Fibroblast of mammary gland (primary cell): Measurements from ENCODE around the gene ZC3H8.
A peak's percentile ranks its signal among the peaks of the same experiment; 100 is the strongest.

Source experiments
- DNase-seq: peaks from one replicate; pipeline ENCODE4 v3.0.0-alpha.2; 2010; ENCODE audit warnings: low read depth
- H3K4me3 ChIP-seq: 2 replicates; pipeline ENCODE4 v1.5.1; 2011; ENCODE audit warnings: low read depth, mild to moderate bottlenecking, low read length, moderate library complexity; ENCODE audit not compliant: control insufficient read depth
- TF ChIP-seq, protein P1 (sequence below): conservative IDR thresholded peaks from 2 replicates; pipeline ENCODE4 v1.5.1; 2011; ENCODE audit warnings: low read depth, low read length, inconsistent platforms; ENCODE audit not compliant: control insufficient read depth, insufficient read depth

The ZC3H8 gene

DNA sequence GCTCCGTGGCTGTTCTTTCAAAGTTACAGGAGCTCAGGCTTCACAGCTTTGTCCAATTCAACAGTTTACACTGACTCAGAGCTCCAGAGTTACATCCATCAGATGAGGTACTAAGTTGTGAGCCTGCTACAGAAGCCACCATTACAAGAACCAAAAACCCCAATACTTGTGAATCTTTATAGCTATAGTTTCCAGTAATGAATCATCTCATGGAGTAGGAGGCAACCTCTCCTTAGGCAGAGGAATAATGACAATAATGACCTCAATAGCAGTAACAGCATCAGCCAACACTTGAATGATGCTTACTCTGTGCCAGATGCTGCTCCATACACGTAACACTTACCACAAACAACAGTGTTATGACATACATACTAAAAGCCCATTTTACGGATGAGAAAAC, 3.6 kb downstream of the ZC3H8 start:
- TF ChIP-seq, protein P1, sequence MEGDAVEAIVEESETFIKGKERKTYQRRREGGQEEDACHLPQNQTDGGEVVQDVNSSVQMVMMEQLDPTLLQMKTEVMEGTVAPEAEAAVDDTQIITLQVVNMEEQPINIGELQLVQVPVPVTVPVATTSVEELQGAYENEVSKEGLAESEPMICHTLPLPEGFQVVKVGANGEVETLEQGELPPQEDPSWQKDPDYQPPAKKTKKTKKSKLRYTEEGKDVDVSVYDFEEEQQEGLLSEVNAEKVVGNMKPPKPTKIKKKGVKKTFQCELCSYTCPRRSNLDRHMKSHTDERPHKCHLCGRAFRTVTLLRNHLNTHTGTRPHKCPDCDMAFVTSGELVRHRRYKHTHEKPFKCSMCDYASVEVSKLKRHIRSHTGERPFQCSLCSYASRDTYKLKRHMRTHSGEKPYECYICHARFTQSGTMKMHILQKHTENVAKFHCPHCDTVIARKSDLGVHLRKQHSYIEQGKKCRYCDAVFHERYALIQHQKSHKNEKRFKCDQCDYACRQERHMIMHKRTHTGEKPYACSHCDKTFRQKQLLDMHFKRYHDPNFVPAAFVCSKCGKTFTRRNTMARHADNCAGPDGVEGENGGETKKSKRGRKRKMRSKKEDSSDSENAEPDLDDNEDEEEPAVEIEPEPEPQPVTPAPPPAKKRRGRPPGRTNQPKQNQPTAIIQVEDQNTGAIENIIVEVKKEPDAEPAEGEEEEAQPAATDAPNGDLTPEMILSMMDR: no peak
- peak; percentile 73 for DNase-seq
- H3K4me3 ChIP-seq: no peak overlapping the region

GRCh38 chr2:112244854-112245253, 10.0 kb downstream of the ZC3H8 start:
- H3K4me3 ChIP-seq: no peak overlapping the region
- no peak for DNase-seq
- TF ChIP-seq, protein P1: no peak

GRCh38 chr2:112243233-112243632, 11.6 kb downstream of the ZC3H8 start:
- no peak for DNase-seq
- H3K4me3 ChIP-seq: no peak overlapping the region
- TF ChIP-seq, protein P1: no peak

DNA sequence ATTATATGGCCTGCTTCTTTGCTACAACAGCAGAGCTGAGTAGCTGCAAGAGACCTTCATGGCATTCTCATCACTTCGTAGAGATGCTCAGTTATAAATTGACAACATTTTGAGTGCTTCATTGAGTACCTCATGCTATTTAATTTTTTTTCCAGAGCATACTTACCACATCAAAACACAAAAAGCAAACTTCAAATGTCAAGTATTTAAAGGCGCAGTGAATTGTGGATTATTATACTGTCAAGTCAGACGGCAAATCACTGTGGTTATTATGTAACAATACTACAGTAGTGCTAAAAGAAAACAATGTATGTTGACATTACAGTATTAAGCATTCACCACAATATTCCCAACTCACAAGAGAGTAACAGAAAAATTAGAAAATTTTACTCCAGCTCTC, 12.5 kb downstream of the ZC3H8 start:
- DNase-seq: no peak
- H3K4me3 ChIP-seq: no peak overlapping the region
- TF ChIP-seq, protein P1: no peak

DNA sequence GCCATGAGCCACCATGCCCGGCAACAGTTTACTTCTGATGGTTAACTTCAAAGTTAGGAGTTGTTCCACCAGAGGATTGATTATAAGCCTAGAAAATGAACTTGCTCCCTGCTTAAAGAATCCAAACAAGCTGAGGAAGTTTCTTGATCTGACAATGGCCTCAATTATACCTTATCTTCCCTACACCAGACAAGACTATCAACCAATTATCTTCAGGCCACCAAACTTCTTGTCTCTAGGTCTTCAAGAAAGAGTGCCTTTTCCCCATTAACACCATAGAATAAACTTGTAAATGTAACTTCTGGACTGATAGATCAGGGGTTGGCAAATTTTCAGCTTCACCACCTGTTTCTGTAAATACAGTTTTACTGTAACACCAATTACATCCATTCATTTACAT, 15.0 kb downstream of the ZC3H8 start:
- TF ChIP-seq, protein P1: no peak
- no peak overlapping the region for H3K4me3 ChIP-seq
- DNase-seq: no peak

DNA sequence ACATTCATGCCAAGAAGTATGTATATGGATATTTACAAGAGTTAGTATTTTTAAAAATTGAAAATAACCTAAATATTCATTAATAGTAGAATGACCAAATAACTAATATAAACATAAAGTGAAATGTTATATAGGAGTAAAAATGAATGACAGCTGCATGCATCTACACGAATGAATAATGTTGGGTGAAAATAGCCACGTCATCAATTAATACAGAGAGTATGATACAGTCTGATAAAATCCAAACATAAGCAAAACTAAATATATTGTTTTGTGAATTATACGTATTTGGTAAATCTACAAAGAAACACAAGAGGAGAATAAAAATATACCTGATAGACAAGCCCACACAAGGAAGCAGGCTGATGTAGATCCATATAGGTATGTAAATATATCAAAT, 24.5 kb downstream of the ZC3H8 start:
- TF ChIP-seq, protein P1: no peak
- no peak overlapping the region for H3K4me3 ChIP-seq
- no peak for DNase-seq

GRCh38 chr2:112229348-112229747, 25.5 kb downstream of the ZC3H8 start:
- TF ChIP-seq, protein P1: no peak
- H3K4me3 ChIP-seq: no peak overlapping the region
- DNase-seq: peak; percentile 44
